Brain microvascular endothelial cell (primary cell): Measurements from ENCODE around the gene KDM7A.

Experiments
- DNase-seq: peaks from one replicate; pipeline ENCODE4 v3.0.0-alpha.2; 2020
- H3K27ac ChIP-seq: fragments of 250-450 bp; sonication (Bioruptor Pico); 2 replicates; pipeline ENCODE4 v1.5.1; 2020; ENCODE audit warnings: mild to moderate bottlenecking, moderate library complexity
- H3K27me3 ChIP-seq: fragments of 250-450 bp; sonication (Bioruptor Pico); replicated peaks from 2 replicates; pipeline ENCODE4 v1.5.1; 2020; ENCODE audit warnings: mild to moderate bottlenecking
- H3K36me3 ChIP-seq: fragments of 250-450 bp; sonication (Bioruptor Pico); replicated peaks from 2 replicates; pipeline ENCODE4 v1.5.1; 2020; ENCODE audit warnings: mild to moderate bottlenecking
- H3K4me3 ChIP-seq: 2 replicates; pipeline ENCODE4 v1.5.1; 2011; ENCODE audit warnings: low read depth, mild to moderate bottlenecking, control low read depth, low read length, moderate library complexity
- in situ Hi-C: cut with HindIII; loops from 2 replicates; pipeline ENCODE4 v1.10.0; 2017; ENCODE audit warnings: low sequenced_read_pairs, low pct_ligation_motif_present
- TF ChIP-seq, protein P1 (sequence below): IDR thresholded peaks from 2 replicates; pipeline ENCODE4 v1.5.1; 2011; ENCODE audit warnings: low read depth, mild to moderate bottlenecking, moderate library complexity, low read length, control low read depth, inconsistent platforms; ENCODE audit errors: missing control alignments

KDM7A gene

DNA sequence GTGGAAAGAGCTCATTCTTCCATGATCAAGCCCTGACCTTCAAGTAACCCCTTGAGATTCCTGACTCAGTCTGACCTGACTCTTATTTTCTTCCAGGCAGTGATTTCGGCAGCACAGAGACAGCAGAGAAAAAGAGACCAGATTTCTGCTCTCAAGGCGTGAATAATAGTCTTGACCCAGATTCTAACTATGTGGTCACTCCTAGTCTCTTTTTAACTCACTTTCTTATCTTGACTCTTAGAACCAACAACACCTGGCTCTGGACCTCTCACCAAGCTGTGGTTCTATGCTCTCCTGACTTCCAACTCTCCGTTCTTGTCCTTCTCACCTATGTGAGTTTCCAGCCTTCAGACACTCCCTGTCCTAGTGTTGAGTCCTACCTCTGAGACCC lies 36.9 kb upstream of the KDM7A start:
- in situ Hi-C loops = no loop called here
- Histone ChIP-seq H3K27me3 (no peaks in the 10 kb centered on the region), H3K27ac (no peak overlapping the region), H3K4me3 (no peak overlapping the region), H3K36me3 (no peaks in the 10 kb centered on the region)
- DNase-seq = no peak
- TF ChIP-seq, protein P1, sequence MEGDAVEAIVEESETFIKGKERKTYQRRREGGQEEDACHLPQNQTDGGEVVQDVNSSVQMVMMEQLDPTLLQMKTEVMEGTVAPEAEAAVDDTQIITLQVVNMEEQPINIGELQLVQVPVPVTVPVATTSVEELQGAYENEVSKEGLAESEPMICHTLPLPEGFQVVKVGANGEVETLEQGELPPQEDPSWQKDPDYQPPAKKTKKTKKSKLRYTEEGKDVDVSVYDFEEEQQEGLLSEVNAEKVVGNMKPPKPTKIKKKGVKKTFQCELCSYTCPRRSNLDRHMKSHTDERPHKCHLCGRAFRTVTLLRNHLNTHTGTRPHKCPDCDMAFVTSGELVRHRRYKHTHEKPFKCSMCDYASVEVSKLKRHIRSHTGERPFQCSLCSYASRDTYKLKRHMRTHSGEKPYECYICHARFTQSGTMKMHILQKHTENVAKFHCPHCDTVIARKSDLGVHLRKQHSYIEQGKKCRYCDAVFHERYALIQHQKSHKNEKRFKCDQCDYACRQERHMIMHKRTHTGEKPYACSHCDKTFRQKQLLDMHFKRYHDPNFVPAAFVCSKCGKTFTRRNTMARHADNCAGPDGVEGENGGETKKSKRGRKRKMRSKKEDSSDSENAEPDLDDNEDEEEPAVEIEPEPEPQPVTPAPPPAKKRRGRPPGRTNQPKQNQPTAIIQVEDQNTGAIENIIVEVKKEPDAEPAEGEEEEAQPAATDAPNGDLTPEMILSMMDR = no peak

DNA sequence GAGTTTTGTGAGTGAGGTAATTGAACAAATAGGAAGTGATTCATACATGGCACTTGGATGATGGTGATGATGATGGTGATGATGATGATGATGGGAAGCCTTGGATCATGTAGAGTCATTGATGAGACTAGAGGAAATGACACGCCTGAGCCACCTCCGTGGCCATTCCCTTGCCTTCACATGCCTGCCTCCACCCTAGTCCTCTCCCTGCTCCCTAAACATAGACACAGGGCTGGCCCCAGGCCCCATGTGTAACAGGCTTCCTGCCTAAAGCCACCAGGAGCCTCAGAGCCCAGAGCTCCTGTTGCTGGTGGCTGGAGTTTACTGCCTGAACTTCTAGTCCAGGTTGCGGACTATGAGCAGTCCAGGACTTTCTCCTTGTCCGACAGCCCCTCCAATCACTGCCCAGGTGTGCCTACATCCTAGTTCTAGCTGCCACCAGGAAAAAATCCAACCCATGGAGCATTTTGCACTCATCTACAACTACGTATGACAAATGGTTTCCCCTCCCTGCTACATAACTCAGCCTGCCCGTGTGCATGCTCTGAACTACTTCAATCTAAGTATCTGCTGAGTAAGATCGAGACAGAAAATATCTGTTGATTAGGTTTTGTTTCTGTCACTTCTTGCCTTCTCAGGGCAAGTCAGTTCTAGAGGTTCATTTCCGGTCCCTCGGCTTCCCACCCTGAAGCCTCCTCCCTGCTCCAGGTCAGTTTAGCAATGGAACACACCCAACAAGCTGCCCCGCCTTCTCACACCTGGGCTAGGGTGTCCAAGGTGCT lies 35.5 kb upstream of the KDM7A start:
- in situ Hi-C loops = no loop called here
- Histone ChIP-seq H3K36me3 (no peaks in the 10 kb centered on the region), H3K27ac (no peak overlapping the region), H3K27me3 (peaks cover 1% of the 10 kb centered on the region), H3K4me3 (no peak overlapping the region)
- no peak for DNase-seq
- TF ChIP-seq, protein P1 = no peak

DNA sequence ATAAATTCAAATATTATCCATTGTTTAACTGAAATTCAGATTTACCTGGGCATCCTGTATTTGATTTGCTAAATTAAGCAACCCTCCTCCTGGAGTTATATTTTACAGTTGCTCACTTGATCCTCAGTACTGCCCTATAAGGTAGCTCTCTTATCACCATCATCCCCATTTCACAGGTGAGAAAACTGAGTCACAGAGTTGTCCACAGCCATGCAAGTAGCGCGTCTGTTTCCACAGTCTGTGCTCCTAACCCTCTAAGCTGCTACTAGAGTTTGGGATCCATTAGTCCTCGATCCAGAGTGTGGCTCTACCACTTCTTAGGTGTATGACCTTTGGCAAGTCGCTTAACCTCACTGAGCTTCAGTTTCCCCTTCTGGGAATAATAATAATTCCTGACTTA lies 34.9 kb upstream of the KDM7A start:
- H3K36me3 ChIP-seq = no peaks in the 10 kb centered on the region
- H3K27me3 ChIP-seq = peaks cover 3% of the 10 kb centered on the region
- H3K27ac ChIP-seq = no peak overlapping the region
- TF ChIP-seq, protein P1 = no peak
- in situ Hi-C loops = no loop called here
- DNase-seq = no peak
- no peak overlapping the region for H3K4me3 ChIP-seq

DNA sequence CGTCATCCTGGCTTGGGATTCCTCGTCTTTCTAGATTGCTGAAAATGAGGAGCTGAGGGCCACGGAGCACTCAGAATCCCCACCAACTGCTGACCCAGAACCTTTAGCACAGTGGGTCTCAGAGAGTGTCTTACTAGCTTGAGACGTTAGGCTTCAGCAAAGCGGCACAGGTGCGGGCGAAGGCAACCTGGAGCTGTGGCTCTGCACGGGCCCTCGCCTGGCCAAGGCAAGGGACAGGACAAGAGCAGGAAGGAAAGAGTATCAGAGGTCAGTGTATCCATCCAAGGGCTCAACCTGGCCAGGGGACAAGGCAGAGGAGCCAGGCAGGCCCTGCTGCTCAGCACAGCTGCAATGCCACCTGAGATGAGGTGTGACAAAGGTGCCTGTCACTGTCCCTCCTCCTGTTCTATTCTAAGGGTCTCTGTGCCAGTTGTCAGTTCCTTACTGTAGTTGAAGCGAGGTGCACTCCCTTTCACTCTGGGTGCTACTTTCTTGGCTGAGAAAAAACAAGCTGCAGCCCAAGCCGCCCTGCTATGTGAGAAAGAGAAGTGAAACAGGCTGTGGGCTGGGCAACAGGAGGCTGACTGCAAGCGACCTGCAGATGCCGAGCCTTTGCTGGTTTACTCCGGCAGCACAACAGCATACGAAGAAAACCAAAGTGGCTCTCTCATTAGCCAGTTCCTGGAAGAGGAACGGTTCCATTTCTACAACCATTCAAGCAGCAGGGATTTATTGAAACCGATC lies 33.3 kb upstream of the KDM7A start:
- Histone ChIP-seq H3K27ac (no peak overlapping the region), H3K36me3 (no peaks in the 10 kb centered on the region), H3K4me3 (no peak overlapping the region), H3K27me3 (peaks cover 3% of the 10 kb centered on the region)
- TF ChIP-seq, protein P1 = no peak
- no peak for DNase-seq
- in situ Hi-C loops = no loop called here

DNA sequence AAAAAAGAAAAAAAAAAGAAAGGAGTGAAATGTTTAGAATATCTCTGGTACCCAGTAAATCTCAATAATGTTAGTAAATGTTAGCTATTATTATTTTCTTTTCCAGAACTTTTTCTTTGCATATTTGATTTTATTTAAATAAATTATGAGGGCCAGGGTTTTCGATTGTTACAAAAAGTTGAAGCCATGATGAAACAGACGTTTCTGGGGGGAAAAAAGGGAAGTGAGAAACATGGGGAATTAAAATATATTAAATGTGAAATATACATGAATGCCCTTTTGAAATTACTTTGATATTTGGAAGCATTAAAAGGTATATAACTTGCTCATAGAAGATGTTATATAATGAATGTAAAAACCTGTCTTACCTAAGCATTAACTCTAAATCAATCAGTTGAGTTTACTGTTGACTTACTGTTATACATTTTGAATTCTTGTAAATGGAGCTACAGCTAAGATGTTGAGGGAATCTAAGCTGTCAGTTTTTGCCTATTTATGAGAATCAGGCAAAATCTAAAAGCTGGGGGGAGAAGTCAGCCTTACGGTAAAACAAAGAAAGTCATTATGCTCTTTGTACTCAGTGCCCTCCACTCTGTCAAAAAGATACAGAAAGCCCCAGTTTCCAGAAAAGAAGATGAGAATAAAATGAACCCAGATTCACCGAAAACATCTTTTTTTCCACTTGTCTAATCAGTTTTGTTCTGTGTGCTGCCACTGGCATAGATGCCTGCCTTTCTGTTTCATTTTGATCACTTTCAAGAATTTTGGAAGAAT lies 30.0 kb upstream of the KDM7A start:
- TF ChIP-seq, protein P1 = no peak
- in situ Hi-C loops = no loop called here
- H3K36me3 ChIP-seq = no peaks in the 10 kb centered on the region
- H3K27me3 ChIP-seq = peaks cover 3% of the 10 kb centered on the region
- DNase-seq = no peak
- H3K4me3 ChIP-seq = no peak overlapping the region
- no peak overlapping the region for H3K27ac ChIP-seq
